Fibroblast of lung (primary cell): ENCODE measurements around the gene AMZ2.

Source experiments
- EZH2 ChIP-seq: IDR thresholded peaks from 2 replicates; pipeline ENCODE4 v1.5.1; 2012; ENCODE audit warnings: low read length, control low read depth, mild to moderate bottlenecking; ENCODE audit errors: missing control alignments
- TF ChIP-seq, protein P1 (sequence below), 2 donors: IDR thresholded peaks in 1 of 2; conservative IDR thresholded peaks in 1 of 2; 1 replicate in 1 of 2; 2 replicates in 1 of 2; pipeline ENCODE4 v1.5.1; 2011 to 2012; ENCODE audit warnings: low read length in 2 of 2, control low read depth in 1 of 2, inconsistent platforms in 1 of 2, low read depth in 1 of 2, mild to moderate bottlenecking in 1 of 2

DNA sequence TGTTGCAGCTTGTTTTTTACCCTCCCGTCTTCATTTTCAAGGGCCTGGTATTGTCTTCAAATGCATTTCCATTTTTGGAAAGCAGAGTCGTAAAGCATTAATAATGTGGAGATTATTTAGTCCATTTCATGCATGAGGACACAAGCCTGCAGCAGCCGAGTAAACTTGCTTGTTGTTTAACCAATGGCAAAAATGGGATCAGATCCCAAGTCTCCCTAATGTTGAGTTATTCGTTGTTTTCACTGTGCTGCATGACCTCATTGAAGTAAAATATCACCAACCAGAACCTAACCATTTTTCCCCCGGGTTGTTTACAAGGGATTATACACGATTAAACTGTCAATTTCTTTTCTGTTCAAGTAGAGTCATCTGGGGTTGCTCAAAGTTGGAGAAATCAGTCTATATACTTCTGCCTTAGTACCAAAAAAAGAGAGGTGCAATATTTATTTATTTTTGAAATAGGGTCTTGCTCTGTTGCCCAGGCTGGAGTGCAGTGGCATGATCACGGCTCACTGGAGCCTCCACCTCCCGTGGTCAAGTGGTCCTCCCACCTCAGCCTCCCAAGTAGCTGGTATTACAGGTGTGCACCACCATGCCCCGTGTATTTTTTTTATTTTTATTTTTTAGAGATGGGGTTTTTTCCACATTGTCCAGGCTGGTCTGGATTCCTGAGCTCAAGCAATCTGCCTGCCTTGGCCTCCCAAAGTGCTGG, 12.4 kb downstream of the AMZ2 start:
- TF ChIP-seq, protein P1, sequence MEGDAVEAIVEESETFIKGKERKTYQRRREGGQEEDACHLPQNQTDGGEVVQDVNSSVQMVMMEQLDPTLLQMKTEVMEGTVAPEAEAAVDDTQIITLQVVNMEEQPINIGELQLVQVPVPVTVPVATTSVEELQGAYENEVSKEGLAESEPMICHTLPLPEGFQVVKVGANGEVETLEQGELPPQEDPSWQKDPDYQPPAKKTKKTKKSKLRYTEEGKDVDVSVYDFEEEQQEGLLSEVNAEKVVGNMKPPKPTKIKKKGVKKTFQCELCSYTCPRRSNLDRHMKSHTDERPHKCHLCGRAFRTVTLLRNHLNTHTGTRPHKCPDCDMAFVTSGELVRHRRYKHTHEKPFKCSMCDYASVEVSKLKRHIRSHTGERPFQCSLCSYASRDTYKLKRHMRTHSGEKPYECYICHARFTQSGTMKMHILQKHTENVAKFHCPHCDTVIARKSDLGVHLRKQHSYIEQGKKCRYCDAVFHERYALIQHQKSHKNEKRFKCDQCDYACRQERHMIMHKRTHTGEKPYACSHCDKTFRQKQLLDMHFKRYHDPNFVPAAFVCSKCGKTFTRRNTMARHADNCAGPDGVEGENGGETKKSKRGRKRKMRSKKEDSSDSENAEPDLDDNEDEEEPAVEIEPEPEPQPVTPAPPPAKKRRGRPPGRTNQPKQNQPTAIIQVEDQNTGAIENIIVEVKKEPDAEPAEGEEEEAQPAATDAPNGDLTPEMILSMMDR (conservative IDR thresholded peaks at IDR 0.05 in 1 of 2, IDR thresholded peaks at IDR 0.05 in 1 of 2; ENCODE audit: low read depth in 1 of 2, low read length in 2 of 2), result no peak
- no peak for TF ChIP-seq EZH2
